ENCODE measurements around the gene NAV2.
"Not testable (repeated sequence)": the region's sequence is repeated elsewhere in the genome, so short reads cannot be mapped to it uniquely, and the experiment has no call there.

NAV2 gene

DNA sequence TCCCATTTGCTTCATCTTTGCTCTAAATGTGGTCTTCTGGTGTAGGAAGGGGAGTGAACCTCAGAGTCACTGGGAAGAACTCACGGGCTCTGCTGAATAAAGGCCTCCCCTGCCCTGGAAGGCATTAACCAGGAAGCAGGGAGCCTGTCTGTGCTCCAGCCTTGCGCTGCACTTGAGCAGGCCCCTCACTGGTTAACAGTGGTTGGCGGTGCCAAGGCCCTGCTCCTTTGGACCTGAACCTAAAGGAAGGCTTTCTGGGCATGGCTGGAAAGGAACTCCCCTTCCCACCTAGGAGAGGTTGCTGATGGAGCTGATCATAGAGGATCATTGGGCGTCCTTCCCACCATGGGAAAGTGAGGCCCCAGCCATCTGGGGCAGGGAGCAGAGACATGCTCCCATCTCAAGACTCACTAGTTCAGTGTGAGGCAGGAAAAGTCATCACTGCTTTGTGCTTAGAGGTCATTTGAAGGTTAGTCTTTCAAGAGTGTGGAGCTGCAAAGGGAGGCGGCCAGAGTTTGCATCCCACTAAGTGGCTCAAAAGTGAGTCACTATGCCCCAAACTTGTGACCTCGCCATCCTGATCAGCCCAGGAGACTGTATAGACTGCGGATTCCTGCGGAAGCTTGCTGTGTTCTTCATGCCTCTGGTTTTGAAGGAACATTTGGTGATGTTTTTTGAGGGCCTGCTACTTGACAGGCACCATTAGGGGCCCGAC, 397.3 kb downstream of the NAV2 start:
- no peak for DNase-seq

- DNase-seq = peak; percentile 77
Measured at GRCh38 chr11:20110908-20111669, 398.5 kb downstream of the NAV2 start.

- no peak for DNase-seq
Measured at GRCh38 chr11:20111871-20112270, 399.2 kb downstream of the NAV2 start.

DNA sequence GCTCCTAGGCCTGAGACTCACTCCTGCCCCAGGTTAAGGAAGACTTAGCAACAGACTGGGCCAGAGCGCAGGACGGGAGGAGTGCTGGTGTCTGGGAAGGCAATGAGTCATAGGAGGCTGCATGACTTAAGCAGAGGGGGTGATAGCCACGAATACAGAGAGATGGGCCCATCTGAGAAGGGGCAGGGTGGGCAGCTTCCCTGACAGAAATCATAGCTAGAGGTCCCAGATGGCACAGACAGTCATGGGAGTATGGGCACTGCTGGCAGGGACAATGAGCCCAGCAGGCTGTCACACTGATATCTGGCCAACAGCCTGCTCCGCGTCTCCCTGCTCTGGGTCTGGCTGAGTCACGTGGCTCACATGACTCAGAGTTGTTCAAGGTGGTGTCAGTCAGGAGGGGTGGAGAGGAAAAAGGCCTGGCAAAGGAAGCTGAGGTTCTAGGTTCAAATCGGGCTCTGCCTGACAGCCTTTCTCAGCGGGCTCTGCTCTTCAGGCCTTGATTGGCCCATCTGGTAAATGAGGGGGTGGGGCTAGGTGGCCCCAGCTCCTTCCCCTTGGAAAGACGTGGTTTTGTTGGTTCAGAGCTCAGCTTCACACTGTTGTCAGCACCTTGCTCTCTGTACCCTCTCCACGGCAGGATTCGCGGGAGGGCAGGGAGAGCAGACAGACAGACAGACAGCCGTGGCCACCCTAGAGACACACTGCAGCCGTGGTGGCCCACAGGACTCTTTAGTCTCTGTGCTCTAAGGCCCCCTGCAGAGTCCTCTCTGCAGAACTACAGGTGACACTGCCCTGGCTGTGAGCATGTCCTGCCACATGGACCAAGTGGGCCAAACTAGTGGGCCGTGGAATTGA, 399.9 kb downstream of the NAV2 start:
- no peak for DNase-seq

- no peak for DNase-seq
Measured at GRCh38 chr11:20113149-20113438, 400.5 kb downstream of the NAV2 start.

GRCh38 chr11:20114588-20114987, 402.0 kb downstream of the NAV2 start:
- no peak for DNase-seq

GRCh38 chr11:20116825-20117224, 404.2 kb downstream of the NAV2 start:
- no peak for DNase-seq

DNA sequence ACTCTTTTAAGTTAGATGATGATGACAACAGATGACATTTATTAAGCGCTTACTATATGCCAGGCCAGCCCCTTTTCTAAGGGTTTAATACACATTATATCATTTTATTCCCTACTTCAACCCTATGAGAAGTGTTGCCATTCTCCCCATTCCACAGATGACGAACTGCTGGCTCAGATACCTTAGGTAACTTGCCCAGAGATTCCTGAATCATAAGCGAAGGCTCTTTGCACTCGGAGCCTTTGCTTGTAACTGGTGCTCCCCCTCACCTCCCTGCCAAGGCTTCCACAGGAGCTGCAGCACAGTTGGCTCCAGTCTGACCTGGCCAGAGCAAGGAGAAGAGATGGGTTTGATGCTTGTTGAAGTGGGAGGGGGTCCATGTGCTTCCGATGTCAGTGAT, 404.7 kb downstream of the NAV2 start:
- DNase-seq = no peak

DNA sequence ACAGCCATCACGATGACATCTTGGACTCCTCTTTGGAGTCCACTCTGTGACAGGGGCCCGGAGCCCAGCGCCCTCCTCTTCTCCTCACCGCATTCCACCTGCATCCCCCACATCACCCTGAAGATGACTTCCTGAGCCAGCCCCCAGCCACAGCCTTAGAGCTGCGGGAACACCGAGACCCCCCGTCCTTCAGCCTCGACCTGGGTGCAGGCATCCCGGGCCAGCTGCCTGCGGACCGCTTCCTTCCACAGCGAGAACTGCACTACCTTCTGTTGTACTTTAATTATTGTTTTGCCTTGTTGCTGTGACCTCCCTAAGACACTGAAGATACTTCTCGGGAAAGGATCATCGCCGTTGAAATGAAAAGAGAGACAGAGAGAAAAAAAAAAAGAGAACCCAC, 405.6 kb downstream of the NAV2 start:
- DNase-seq = no peak

GRCh38 chr11:20119315-20119714, 406.7 kb downstream of the NAV2 start:
- no peak for DNase-seq

GRCh38 chr11:20120134-20120925, 407.7 kb downstream of the NAV2 start:
- DNase-seq = no peak

GRCh38 chr11:20122131-20122530, 409.5 kb downstream of the NAV2 start:
- DNase-seq = no peak

DNA sequence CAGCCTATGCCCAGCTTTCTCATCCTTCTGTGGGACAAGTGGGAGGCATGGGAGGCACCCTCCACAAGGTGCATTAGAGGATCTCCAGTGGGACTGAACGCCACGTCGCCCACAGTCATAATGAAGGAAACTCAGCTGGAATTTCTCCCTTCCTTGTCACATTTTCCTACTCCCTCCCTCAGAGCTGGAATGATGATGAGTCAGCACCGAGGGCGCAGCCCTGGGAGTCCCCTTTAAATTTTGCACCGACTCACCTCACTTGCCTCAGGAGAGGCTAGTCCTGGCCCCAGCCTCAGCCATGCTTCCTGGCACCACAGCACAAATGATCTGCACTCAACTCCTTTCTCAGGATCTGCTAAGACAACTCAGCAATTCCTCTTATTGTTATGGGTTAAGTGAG, 413.3 kb downstream of the NAV2 start:
- no peak for DNase-seq

DNA sequence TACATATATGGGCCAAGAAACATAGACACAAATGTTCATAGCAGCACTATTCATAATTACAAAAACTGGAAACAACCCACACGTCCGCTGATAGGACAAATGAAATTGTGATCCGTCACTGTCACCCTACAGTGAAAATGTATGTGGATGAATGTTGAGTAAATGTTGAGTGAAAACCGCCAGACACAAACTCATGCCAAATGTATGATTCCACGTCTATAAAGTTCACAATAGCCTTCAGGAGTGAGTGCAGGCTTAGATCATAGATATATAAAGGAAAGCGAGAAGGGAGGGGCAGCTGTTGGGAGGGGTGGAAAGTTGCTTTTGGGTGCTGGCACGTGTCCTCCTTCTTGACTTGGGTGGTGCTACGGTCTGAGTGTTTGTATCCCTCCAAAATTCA, 414.1 kb downstream of the NAV2 start:
- DNase-seq = no peak

- peak; percentile 47 for DNase-seq
Measured at GRCh38 chr11:20127671-20128527, 415.3 kb downstream of the NAV2 start.

GRCh38 chr11:20128528-20128825, 415.8 kb downstream of the NAV2 start:
- DNase-seq = not testable (repeated sequence)

- DNase-seq = no peak
Measured at GRCh38 chr11:20129665-20130064, 417.0 kb downstream of the NAV2 start.

DNA sequence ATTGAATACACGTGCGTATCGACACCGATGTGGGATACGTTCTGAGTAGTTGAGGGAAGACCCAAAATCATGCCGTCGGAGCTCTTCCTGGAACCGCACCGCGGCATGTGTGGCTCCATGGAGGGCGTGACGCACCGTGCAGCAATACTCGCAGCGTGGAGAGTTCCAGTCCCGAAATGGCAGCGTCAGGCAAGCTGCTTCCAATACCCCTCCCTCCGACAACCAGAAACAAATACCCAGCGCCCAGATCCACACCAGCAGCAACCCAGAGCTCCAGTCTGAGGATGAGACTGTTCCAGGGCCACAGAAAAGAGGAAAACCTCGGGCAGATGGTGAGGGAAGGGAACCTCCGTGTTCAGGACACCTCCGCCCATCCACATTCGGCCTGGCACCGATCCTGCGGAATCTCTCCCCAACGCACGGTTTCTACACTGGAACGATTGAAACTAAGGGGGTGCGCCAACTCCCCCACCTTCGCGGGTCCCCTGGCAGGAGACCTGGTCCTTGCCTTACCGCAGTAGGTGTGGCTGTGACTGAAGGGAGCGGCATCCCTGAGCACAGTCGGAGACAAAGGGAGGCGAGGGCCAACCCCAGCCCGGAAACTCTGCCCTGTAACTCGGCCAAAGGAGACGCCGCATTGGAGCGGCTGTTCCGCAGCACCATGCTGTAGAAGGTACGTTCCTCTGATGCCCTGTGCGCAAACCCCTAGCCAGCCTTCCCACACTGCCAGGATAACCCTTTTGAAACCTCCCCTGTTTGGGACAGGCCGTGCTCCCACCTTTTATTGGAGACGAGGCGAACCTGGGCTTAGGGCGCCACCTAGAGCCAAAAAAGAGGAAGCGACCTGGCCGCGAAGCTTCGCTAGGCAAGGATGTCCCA, 419.4 kb downstream of the NAV2 start:
- no peak for DNase-seq

DNA sequence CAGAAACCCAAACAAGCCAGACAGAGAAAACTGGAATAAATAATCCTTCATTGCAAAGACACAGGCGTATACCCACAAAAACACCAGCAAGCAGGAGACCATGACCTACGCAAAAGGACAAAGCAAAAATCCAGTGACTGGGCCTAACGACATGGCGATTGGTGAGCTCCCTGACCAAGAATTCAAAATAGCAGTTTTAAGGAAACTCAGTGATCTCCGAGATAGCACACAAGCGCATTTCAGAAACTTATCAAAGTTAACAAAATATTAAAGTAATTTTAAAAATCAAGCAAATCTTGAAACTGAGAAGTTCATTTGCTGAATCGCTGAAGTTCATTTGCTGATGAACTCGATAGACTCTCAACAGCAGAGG, 420.0 kb downstream of the NAV2 start:
- DNase-seq = no peak

- DNase-seq = no peak
Measured at GRCh38 chr11:20134991-20135736, 422.5 kb downstream of the NAV2 start.

- DNase-seq = no peak
Measured at GRCh38 chr11:20137637-20138036, 425.0 kb downstream of the NAV2 start.
